GM21367 (cell line): ENCODE data around the gene NATD1.
A peak's percentile ranks its signal among the peaks of the same experiment; 100 is the strongest.

ENCODE experiments used
- ATAC-seq: cut with Tn5 transposase; IDR thresholded peaks from one replicate; pipeline ENCODE4 v1.9.1; 2021; ENCODE audit not compliant: unreplicated experiment

NATD1 gene

GRCh38 chr17:21276264-21276588 lies 23.0 kb upstream of the NATD1 start:
- no peak for ATAC-seq

GRCh38 chr17:21275579-21276263 lies 22.5 kb upstream of the NATD1 start:
- peak; percentile 94 for ATAC-seq

- no peak for ATAC-seq
Measured at GRCh38 chr17:21275047-21275578, 21.9 kb upstream of the NATD1 start.

DNA sequence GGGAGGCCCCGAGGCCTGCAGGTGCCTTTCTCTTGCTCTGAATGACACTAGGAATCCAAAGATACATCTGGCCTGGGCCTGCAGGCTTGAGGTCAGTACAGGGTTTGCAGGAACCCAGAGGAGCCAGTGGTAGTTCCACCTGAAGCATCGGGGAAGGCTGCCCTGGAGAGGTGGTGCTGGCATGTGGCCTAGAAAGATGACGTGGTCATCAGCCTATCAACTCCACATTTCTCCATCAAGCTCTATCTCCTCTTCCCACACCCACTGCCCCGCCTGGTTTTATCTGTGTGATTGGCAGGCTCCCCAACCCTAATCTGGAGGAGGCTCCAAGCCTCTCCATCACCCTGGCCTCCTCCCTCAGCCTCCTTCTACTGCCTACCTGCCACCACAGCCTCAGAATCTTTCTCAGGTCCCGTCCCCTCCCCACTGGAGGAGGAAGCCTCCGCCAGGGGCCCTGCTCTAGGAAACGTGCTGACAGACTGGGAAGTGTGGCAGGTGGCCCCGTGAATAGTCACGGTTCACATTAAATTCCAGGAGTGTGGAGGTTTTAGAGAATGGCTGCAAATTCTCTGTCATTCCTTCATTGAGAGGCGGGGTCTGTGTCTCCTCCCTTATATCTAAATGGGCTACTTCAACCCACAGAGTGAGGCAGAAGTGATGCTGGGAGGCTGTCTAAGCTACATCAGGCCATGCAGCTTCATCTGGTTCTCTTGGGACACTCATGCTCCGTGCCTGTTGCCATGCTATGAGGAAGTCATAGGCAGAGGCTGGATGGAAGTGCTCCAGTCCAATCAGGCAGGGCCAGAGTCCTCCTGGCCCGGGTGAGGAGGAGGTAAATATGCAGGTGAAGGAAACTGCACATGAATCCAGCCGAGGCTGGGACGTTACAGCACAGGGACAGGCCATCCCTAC lies 19.9 kb upstream of the NATD1 start:
- ATAC-seq = no peak

GRCh38 chr17:21272250-21272649 lies 19.0 kb upstream of the NATD1 start:
- no peak for ATAC-seq

DNA sequence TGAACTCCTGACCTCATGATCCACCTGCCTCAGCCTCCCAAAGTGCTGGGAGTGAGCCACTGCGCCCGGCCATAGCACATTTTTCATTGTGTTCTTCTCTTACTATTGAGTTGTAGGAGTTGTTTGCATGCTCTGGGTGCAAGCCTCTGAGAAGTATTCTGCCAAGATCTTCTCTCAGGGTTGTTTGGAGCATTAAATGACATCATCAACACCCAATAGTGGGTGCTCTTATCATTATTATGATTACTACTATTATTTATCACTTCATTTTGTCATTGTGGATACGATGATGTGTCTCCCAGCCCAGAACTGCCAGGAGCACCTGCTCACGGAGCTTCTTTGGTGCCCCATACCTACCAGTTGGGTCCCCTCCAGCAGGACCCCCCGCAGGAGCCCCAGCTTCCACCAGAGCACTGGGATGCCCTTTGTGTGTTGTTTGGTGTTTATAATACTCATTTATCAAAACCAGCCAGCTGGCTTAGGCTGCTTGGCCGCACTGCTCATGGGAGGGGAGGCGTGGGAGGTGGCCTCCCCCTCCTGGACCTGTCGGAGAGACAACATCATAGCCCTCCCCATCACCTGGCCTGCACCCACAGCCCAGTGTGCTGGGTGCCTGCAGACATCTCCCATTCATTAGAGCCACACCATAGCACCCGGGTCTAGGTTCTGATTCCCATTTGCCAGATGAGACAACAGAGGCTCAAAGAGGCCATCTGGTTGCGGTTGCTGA lies 18.4 kb upstream of the NATD1 start:
- no peak for ATAC-seq

GRCh38 chr17:21269394-21269793 lies 16.2 kb upstream of the NATD1 start:
- no peak for ATAC-seq

GRCh38 chr17:21268596-21269188 lies 15.5 kb upstream of the NATD1 start:
- ATAC-seq = no peak

DNA sequence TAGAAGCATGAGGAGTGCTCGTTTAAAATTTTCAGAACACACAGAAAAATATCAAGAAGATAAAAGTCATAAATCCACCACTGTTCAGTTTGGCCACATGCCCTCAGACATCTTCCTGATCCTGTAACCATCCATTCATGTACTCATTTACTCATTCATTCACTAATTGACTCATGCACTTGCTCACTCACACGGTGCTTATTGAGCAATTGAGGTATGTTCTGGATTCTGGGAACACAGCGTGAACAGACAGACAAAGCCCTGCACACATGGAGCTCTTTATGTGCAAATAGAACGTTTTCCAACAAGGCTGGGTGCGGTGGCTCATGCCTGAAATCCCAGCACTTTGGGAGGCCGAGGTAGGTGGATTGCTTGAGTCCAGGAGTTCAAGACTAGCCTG lies 10.2 kb upstream of the NATD1 start:
- no peak for ATAC-seq

GRCh38 chr17:21262259-21262993 lies 9.2 kb upstream of the NATD1 start:
- no peak for ATAC-seq

GRCh38 chr17:21258593-21258992 lies 5.4 kb upstream of the NATD1 start:
- ATAC-seq = no peak

DNA sequence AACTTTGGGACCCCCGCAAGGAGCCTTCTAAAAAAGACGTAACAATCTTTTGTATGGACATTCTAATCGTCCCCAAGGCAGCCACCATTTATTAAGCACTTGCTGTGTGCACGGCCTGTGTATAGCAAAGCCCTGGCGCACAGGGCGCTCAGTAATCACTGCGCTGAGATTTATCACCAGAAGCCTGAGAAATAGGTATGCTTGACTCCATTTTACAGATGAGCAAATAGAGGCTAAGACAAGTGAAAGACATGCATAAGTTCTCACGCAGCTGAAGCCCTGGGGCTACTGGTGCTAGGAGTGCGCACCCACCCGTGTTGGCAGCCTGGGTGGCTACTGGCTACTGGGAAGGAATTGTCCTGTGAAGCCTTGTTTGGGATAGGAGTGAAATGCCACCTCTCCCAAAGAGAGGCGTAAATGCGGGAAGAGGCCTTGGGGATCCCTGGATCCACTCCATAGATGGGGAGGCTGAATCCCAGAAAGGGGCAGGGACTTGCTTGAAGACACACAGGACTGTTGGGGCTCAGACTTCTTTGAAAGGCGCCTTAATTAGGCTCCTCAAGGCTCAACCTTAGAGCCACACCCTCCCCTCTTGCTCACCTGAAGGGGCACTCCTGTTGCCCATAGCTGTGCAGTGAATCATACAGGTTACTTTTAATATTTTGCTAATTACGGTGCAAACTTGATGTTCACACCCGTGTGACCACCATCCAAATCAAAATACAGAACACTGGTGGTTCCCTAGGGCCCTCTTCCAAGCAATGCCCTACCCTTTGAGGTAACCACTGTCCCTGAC lies 634 bp upstream of the NATD1 start:
- no peak for ATAC-seq

- ATAC-seq = no peak
Measured at GRCh38 chr17:21252289-21252795, 868 bp downstream of the NATD1 start.

DNA sequence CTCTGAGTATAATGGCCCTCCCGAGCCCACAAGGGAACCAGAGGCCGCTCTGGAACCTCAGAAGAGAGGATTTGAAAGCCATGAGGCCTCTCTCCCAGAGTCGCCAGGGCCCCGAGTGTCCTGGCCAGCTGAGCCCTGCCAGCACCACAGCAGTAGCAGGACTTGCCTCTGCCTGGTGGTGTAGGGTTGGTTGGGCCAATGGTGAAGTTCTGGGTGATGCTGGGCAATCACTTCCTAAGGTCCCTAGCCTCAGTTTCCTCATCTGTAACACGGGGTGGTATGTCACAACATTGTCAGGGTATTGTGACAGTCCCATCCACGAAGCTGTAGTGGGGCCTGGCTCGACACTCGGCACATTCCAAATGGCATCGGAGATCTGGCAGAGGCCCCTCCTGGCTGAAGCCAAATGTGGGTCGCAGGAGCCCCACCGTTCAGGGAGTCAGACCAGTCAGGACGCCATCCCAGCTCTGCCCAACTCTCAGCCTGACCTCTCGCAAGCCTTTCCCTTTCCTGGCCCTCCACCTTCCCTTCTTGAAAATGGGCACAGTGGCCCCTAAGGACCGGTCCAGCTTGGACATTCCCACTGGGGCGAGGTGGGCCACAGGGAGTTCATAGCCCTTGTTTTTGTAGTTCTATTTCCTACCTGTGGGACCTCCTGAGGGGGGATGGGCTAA lies 1.7 kb downstream of the NATD1 start:
- ATAC-seq = no peak

DNA sequence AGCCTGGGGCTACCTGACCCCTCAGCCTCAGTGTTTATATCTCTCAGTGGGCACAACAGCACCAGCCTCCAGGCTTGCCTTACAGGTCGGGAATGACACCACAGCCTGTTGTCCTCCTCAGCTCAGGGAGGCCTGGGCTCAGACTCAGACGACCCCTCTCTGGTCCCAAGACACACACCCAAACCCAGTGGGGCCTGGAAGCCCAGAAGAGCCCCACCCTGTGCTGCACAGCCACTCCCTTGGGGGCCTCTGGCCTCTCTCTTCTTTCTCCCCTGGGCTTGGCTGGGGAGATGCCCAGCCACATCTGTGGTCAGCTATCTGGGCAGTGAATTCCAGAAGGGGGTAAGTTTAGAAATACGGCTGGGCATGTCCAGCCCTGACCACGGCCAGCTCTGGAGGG lies 2.4 kb downstream of the NATD1 start:
- ATAC-seq = no peak

DNA sequence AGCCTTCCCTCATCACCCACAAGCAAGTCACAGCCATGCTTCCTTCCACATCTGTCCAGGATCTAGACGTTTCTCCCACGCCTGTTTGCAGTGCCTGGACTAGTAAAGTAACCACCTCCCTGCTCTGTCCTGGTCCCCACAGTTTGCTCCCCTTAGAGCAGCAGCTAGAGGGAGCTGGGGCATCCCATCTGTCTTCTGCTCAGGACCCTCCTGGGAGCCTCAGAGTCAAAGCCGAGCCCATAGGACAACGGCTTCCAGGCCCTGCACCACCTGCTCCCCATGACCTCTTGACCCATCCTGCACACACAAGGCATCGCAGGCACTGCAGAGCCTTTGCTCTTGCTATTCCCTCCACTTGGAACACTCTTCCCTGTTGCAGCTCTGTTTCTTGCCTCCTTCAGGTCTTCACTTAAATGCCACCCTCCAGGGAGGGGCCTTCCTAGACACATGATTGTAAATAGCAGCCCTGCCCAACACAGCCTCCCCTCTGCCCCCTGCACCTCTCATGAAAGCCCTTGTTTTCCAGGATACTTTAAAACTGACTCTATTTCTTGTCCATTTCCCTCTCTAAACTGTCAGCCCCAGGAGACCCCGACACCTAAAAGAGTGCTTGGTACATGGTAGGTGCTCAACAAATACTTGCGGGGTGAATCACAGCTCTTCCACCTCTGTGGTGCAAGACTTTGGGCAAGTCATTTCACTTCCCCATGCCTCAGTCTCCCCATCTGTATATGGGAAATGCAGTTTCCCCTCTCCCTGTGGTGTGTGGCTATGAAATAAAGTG lies 3.1 kb downstream of the NATD1 start:
- no peak for ATAC-seq

- ATAC-seq = no peak
Measured at GRCh38 chr17:21249086-21249795, 4.0 kb downstream of the NATD1 start.

DNA sequence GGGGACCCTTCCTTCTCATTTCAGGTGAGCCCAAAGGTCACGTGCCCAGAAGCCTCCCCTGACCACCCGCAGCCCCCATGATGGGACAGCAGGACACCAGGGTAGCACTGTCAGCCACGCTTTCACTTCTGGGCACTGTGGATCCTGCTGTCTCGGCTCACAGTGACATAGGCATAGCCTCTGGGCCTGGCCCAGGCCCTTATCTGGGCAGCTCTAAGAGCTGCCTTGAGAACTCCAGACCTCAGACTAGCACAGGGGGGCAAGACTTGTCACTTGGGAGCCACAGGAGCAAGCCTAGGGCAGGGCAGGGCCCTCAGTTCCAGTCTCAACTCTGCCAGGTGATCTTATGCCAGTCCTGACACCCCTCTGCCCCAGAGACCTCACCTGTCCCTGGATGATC lies 4.7 kb downstream of the NATD1 start:
- ATAC-seq = no peak
